Measurements from ENCODE around the gene NR3C2. TPM values are rescaled to one million over a fixed set of nuclear protein-coding genes. Genes with fewer than 3 reads are reported as not detected.

Gene NR3C2
- total and polyA plus RNA-seq, 10 of the 15 experiments (the other 5 are each of a cell fraction or from before 2014, with no cell fraction given): 0.05 to 0.11 (median 0.08) TPM; not detected in 4

- FAIRE-seq (no peak), DNase-seq (ENCODE audit: low read depth, low spot score) (no peak), ATAC-seq (no peak)
- H3K36me3 ChIP-seq (ENCODE audit: control insufficient read depth in 2 of 2, insufficient read depth in 2 of 2, low read length in 1 of 2): no peaks in the 10 kb centered on the region
- no TSS peak for BruUV-seq (replicated peaks)
- H3K79me2 ChIP-seq (ENCODE audit: control insufficient read depth, insufficient read depth, low read length): no peaks in the 10 kb centered on the region
- H3K4me2 ChIP-seq (ENCODE audit: control insufficient read depth, insufficient read depth): no peak overlapping the region
- CTCF ChIA-PET: no interaction called here
- SMC1A ChIA-PET (ENCODE audit: uncharacterized antibody, unreplicated experiment): no interaction called here
- H4K20me1 ChIP-seq (ENCODE audit: control insufficient read depth, insufficient read depth): no peaks in the 10 kb centered on the region
- H3K27ac ChIP-seq (ENCODE audit: control insufficient read depth, insufficient read depth): no peak overlapping the region
- RAD21 ChIA-PET (ENCODE audit: unreplicated experiment): no interaction called here
- no peak overlapping the region for H2AFZ ChIP-seq (ENCODE audit: control insufficient read depth, low read depth, low read length)
- H3K9ac ChIP-seq (ENCODE audit: control insufficient read depth, insufficient read depth, low read length): no peak overlapping the region
- no peaks in the 10 kb centered on the region for H3K4me1 ChIP-seq (ENCODE audit: control insufficient read depth, insufficient read depth, low read length)
- H3K27me3 ChIP-seq (replicated peaks in 1 of 2; ENCODE audit: control insufficient read depth in 2 of 2, insufficient read depth in 2 of 2, low read length in 1 of 2): no peaks in the 10 kb centered on the region; a peak in 1 of 4 replicates
- in situ Hi-C loops (cut with MboI): no loop called here
- POLR2A ChIA-PET: no interaction called here
- TF ChIP-seq, protein P1, sequence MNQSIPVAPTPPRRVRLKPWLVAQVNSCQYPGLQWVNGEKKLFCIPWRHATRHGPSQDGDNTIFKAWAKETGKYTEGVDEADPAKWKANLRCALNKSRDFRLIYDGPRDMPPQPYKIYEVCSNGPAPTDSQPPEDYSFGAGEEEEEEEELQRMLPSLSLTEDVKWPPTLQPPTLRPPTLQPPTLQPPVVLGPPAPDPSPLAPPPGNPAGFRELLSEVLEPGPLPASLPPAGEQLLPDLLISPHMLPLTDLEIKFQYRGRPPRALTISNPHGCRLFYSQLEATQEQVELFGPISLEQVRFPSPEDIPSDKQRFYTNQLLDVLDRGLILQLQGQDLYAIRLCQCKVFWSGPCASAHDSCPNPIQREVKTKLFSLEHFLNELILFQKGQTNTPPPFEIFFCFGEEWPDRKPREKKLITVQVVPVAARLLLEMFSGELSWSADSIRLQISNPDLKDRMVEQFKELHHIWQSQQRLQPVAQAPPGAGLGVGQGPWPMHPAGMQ (IDR thresholded peaks at IDR 0.05; ENCODE audit: borderline replicate concordance): no peak
- TF ChIP-seq ZNF207 (IDR thresholded peaks at IDR 0.05; ENCODE audit: borderline replicate concordance) (no peak), CBFB (IDR thresholded peaks at IDR 0.05; ENCODE audit: low read depth) (no peak), CREM (IDR thresholded peaks at IDR 0.05; ENCODE audit: low read depth) (no peak), CBX3 (IDR thresholded peaks at IDR 0.05; ENCODE audit: borderline replicate concordance, low read depth) (no peak), BHLHE40 (IDR thresholded peaks at IDR 0.05; ENCODE audit: borderline replicate concordance in 1 of 2, low read depth in 2 of 2, low read length in 1 of 2) (no peak), ZSCAN29 (IDR thresholded peaks at IDR 0.05) (no peak), STAT1 (conservative IDR thresholded peaks at IDR 0.05) (no peak), SMC3 (IDR thresholded peaks at IDR 0.05; ENCODE audit: borderline replicate concordance, low read length) (no peak), SREBF1 (IDR thresholded peaks at IDR 0.05; ENCODE audit: low read length) (no peak)
- TF ChIP-seq, protein P2, sequence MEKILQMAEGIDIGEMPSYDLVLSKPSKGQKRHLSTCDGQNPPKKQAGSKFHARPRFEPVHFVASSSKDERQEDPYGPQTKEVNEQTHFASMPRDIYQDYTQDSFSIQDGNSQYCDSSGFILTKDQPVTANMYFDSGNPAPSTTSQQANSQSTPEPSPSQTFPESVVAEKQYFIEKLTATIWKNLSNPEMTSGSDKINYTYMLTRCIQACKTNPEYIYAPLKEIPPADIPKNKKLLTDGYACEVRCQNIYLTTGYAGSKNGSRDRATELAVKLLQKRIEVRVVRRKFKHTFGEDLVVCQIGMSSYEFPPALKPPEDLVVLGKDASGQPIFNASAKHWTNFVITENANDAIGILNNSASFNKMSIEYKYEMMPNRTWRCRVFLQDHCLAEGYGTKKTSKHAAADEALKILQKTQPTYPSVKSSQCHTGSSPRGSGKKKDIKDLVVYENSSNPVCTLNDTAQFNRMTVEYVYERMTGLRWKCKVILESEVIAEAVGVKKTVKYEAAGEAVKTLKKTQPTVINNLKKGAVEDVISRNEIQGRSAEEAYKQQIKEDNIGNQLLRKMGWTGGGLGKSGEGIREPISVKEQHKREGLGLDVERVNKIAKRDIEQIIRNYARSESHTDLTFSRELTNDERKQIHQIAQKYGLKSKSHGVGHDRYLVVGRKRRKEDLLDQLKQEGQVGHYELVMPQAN (conservative IDR thresholded peaks at IDR 0.05): no peak
- TF ChIP-seq, protein P3, sequence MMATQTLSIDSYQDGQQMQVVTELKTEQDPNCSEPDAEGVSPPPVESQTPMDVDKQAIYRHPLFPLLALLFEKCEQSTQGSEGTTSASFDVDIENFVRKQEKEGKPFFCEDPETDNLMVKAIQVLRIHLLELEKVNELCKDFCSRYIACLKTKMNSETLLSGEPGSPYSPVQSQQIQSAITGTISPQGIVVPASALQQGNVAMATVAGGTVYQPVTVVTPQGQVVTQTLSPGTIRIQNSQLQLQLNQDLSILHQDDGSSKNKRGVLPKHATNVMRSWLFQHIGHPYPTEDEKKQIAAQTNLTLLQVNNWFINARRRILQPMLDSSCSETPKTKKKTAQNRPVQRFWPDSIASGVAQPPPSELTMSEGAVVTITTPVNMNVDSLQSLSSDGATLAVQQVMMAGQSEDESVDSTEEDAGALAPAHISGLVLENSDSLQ (IDR thresholded peaks at IDR 0.05): no peak
- no peaks in the 10 kb centered on the region for H3K9me3 ChIP-seq (replicated peaks; ENCODE audit: control insufficient read depth, insufficient read depth, low read length)
- no peak overlapping the region for H3K4me3 ChIP-seq
- 50% methylated on average over 6 of the region's 6 CpGs for WGBS (ENCODE audit: insufficient coverage, insufficient replicate concordance, low lambda C conversion rate, missing lambda C conversion rate)
- intact Hi-C loops (cut with micrococcal nuclease; ENCODE audit: unreplicated experiment): no loop called here
Observed at GRCh38 chr4:148145475-148145874, 296.7 kb downstream of the NR3C2 start.
